T-helper 2 cell treated with Interferon-gamma antibody and Interleukin-4, amounts not matched to agents 5 μg/mL and 100 μg/mL, for 36 hours (primary cell): ENCODE results near the gene EDNRB.
A peak's percentile ranks its signal among the peaks of the same experiment; 100 is the strongest.

Experiments
- DNase-seq: peaks from one replicate; pipeline ENCODE4 v3.0.0; 2021; ENCODE audit warnings: low spot score
- H3K27ac Mint-ChIP-seq: one replicate; pipeline ENCODE4 v1.8.0; 2021; ENCODE audit warnings: mild to moderate bottlenecking, mixed read lengths
- H3K27me3 Mint-ChIP-seq: one replicate; pipeline ENCODE4 v1.8.0; 2021; ENCODE audit warnings: low read depth, mixed read lengths
- H3K36me3 Mint-ChIP-seq: one replicate; pipeline ENCODE4 v1.8.0; 2021; ENCODE audit warnings: low read depth, mixed read lengths
- H3K4me1 Mint-ChIP-seq: one replicate; pipeline ENCODE4 v1.8.0; 2021; ENCODE audit warnings: low read depth, mixed read lengths
- H3K4me3 Mint-ChIP-seq: one replicate; pipeline ENCODE4 v1.8.0; 2022; ENCODE audit warnings: mild to moderate bottlenecking, moderate library complexity, mixed read lengths
- H3K9me3 Mint-ChIP-seq: one replicate; pipeline ENCODE4 v1.8.0; 2021; ENCODE audit warnings: mixed read lengths

EDNRB gene

DNA sequence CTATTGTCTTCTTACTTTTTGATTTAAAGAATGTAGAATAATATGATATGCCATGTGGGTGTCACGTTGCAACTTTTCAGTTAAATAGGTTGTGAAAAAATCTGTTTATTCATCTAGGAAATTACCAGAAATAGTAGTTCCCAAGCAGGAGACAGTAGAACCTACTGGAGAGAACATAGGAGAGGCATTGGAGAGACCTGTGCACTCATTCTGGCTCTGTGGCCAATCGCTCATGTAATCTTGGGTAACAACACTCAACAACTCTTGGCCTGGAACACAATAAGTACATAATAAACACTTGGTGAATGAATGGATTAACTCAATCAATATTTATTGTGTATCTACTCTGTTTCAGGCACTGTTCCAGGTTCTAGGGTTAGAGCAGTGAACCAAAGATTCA is 35.3 kb downstream of the EDNRB start:
- no peaks in the 10 kb centered on the region for H3K4me1 Mint-ChIP-seq
- H3K9me3 Mint-ChIP-seq: no peaks in the 10 kb centered on the region
- no peak overlapping the region for H3K27ac Mint-ChIP-seq
- H3K4me3 Mint-ChIP-seq: no peak overlapping the region
- H3K36me3 Mint-ChIP-seq: no peaks in the 10 kb centered on the region
- DNase-seq: no peak
- peaks cover 6% of the 10 kb centered on the region for H3K27me3 Mint-ChIP-seq

DNA sequence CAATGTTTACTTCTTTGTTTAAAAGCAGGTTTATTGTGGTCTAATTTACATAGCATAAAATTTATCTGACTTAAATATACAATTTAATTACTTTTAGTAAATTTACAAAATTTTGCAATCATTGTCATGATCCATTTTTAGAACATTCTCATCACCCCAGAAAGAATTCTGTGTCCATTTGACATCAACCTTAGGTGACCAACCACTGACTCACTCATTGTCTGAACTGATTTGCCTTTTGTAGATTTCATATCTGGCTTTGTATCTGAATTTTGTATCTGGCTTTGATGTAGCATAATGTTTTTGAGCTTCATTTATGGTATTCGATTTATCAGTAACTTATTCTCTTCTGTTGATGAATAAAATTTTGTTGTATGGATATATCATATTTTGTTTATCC is 40.4 kb downstream of the EDNRB start:
- DNase-seq: no peak
- no peaks in the 10 kb centered on the region for H3K36me3 Mint-ChIP-seq
- no peaks in the 10 kb centered on the region for H3K4me1 Mint-ChIP-seq
- peaks cover 2% of the 10 kb centered on the region for H3K27me3 Mint-ChIP-seq
- no peaks in the 10 kb centered on the region for H3K9me3 Mint-ChIP-seq
- no peak overlapping the region for H3K4me3 Mint-ChIP-seq
- no peak overlapping the region for H3K27ac Mint-ChIP-seq

DNA sequence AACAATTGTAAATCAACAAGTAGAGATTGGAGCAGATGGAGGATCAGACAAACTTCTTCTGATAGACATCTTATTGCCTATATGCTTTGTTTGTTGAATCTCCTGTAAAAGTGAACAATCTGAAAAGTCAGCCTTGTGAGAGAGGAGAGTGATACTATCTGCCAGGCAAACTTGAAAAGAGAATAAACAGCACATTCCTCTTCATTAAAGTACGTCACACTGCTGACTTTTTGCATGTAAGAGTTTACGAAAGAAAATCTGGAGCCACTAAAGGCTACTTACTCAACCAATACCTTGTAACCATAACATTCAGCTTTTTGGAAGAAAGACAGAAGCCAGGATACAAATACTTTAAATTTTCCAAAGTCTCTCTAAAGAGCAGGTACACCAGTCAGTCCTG is 42.5 kb downstream of the EDNRB start:
- Mint-ChIP-seq H3K9me3 (no peaks in the 10 kb centered on the region), H3K4me3 (no peak overlapping the region), H3K27ac (no peak overlapping the region), H3K36me3 (no peaks in the 10 kb centered on the region), H3K27me3 (peaks cover 5% of the 10 kb centered on the region), H3K4me1 (no peaks in the 10 kb centered on the region)
- no peak for DNase-seq

DNA sequence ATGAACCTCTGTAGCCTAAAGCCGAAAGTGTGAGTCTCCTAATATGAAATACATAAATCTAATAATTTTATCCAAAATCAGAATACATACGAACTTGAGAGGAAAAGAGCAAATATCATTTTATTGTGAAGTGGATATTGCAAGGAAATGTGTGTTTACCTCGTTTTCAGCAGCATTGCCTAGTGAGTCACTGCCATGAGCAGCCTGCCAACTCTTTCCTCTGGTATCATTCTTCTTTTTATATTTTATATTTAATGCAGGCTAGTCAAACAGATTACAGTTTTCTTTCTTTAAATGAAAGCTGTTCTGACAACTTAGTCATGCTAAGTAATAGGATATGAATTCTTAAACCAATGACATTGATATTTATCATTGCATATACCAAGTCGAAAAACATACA is 44.2 kb downstream of the EDNRB start:
- H3K4me3 Mint-ChIP-seq: no peak overlapping the region
- no peaks in the 10 kb centered on the region for H3K4me1 Mint-ChIP-seq
- H3K27ac Mint-ChIP-seq: no peak overlapping the region
- H3K36me3 Mint-ChIP-seq: no peaks in the 10 kb centered on the region
- peaks cover 3% of the 10 kb centered on the region for H3K9me3 Mint-ChIP-seq
- no peak for DNase-seq
- H3K27me3 Mint-ChIP-seq: peaks cover 5% of the 10 kb centered on the region

DNA sequence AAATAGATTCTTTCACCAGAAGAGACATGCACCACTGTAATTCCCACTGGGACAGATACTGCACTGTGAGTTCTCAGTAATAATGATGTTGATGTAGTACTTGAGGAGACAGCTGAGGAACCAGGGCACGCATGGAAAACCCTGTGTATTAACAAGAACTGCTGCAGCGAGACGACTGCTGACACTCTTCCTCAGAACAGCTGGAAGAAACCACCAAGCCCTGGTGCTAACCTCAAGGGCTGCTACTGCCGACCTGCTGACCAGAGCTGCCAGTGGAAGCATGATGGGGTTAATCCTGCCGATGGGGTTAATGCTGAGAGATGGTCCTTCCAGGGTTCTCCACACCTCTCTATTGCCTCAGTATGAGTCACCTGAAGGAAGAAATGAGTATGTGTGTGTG is 45.6 kb downstream of the EDNRB start:
- H3K27ac Mint-ChIP-seq: no peak overlapping the region
- peaks cover 5% of the 10 kb centered on the region for H3K36me3 Mint-ChIP-seq
- no peak overlapping the region for H3K4me3 Mint-ChIP-seq
- peaks cover 11% of the 10 kb centered on the region for H3K9me3 Mint-ChIP-seq
- H3K4me1 Mint-ChIP-seq: peaks cover 6% of the 10 kb centered on the region
- DNase-seq: no peak
- H3K27me3 Mint-ChIP-seq: peaks cover 5% of the 10 kb centered on the region

DNA sequence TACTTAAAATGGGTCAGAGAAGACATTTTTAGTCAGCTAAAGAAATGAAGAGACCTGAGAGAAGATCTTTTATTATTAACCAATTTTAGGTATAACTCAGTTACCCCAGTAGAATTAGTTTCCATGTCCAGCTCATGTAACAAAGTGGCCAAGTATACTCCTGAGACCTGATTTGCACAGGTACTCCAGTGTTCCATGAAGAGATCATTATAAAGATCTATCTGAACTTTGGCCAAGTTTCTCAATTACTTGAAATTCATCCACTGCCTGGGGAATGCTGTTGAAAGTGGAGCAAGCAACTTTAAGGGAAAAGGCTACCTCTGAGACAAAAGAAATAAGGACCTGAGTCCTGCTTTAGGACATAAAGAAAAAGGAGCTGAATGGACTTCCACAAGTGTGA is 47.0 kb downstream of the EDNRB start:
- Mint-ChIP-seq H3K4me1 (peaks cover 6% of the 10 kb centered on the region), H3K27me3 (peaks cover 5% of the 10 kb centered on the region), H3K4me3 (no peak overlapping the region), H3K27ac (no peak overlapping the region), H3K9me3 (peaks cover 24% of the 10 kb centered on the region), H3K36me3 (peaks cover 5% of the 10 kb centered on the region)
- DNase-seq: no peak

DNA sequence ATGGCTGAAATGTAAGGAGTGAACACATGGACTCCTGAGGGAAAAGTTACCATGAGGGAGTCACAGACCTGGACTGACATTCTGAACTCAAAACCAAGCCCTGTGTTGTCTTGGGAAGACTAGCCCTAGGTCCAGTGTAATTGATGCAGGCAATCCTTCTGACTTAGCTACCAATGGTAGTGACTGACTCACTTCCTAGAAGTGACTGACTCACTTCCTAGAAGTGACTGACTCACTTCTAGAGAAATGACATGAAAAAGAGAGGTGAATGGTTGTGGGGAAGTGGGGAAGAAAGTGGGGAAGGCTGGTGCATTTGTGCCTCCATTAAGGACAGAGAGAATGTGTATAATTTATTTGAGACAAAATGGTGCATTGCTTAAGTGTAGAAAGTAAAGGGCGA is 49.9 kb downstream of the EDNRB start:
- Mint-ChIP-seq H3K4me1 (peaks cover 6% of the 10 kb centered on the region), H3K4me3 (peak overlapping the region; percentile 4), H3K27ac (peak overlapping the region; percentile 23), H3K27me3 (peaks cover 5% of the 10 kb centered on the region), H3K36me3 (peaks cover 5% of the 10 kb centered on the region), H3K9me3 (peaks cover 24% of the 10 kb centered on the region)
- no peak for DNase-seq

DNA sequence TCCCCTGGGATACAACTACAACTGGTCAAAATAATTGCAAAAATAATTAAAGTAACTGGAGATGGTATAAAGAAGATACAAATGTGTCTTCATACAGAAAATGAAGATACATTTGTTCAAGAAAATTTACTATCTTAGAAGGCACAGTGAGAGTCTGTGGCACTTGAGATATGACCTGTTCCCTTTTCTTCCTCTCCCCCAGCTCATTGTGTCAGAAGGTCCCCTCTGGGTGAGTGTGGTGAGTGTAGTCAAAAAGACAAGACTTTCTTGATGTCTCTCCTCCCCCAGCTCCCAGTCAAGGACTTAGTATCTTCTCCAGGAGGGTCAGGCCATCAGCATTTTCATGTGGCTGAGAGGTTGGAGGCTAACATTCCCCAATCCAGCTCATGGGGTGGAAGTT is 51.7 kb downstream of the EDNRB start:
- H3K4me1 Mint-ChIP-seq: peaks cover 6% of the 10 kb centered on the region
- H3K4me3 Mint-ChIP-seq: no peak overlapping the region
- no peak overlapping the region for H3K27ac Mint-ChIP-seq
- H3K36me3 Mint-ChIP-seq: peaks cover 5% of the 10 kb centered on the region
- DNase-seq: no peak
- no peaks in the 10 kb centered on the region for H3K27me3 Mint-ChIP-seq
- H3K9me3 Mint-ChIP-seq: peaks cover 24% of the 10 kb centered on the region

DNA sequence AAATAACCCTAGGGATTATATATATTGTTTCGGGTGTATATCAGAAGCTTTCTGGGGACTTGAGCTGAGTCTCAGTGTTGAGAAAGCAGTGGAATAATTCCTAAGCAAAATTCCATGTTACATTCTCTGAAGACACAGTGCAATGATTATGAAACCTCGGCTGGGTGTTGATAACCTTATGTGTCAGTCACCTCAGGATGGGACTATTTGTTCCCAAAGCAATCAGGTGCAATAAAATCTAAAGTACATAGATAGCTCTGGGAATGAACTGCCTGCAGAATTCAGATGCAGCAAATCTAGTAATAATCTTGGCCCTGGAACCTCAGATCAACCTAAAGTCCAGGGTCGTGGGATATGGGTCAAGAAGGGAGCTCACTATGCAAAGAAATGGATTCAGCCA is 53.0 kb downstream of the EDNRB start:
- no peak for DNase-seq
- peaks cover 6% of the 10 kb centered on the region for H3K4me1 Mint-ChIP-seq
- H3K4me3 Mint-ChIP-seq: no peak overlapping the region
- peaks cover 5% of the 10 kb centered on the region for H3K36me3 Mint-ChIP-seq
- H3K27ac Mint-ChIP-seq: no peak overlapping the region
- peaks cover 24% of the 10 kb centered on the region for H3K9me3 Mint-ChIP-seq
- peaks cover 5% of the 10 kb centered on the region for H3K27me3 Mint-ChIP-seq

DNA sequence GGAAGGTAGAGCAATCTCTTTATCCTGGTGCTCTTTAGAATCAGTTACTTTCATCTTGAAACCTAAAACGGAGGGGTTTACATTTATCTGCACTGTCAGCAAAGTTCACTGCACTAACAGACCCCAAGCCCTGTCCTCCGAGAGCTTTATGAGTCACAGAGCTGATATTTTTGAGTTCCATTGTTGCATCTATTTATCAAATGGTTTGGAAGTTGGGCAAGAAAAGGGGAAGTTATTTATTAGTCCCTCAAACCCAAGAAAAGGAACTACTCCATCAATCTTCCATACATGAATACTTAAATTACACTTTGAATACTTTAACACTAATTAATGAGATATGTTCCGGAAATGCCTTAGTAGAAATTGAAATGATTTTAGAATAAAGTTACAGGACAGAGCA is 55.5 kb downstream of the EDNRB start:
- H3K4me3 Mint-ChIP-seq: no peak overlapping the region
- H3K9me3 Mint-ChIP-seq: peaks cover 15% of the 10 kb centered on the region
- H3K27me3 Mint-ChIP-seq: peaks cover 5% of the 10 kb centered on the region
- H3K4me1 Mint-ChIP-seq: peaks cover under 1% of the 10 kb centered on the region
- DNase-seq: no peak
- H3K27ac Mint-ChIP-seq: no peak overlapping the region
- peaks cover under 1% of the 10 kb centered on the region for H3K36me3 Mint-ChIP-seq

DNA sequence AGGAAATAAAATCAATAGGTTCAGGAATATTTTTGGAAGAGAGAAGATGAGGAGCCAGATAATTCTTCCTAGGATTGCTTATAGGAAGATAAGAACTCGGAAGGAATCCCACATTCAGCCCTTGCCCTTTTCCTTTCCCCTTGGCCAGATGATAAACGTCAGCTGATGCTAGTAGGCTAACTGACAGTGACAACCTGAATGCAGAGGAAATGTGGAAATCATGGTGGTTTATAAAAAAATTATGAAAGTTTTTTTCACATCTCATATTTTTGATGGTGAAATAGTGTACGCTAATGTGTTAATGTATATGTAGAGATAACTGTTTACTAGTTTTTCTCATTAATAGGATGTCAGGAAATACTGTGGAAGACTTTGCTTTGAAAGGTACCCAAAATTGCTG is 56.9 kb downstream of the EDNRB start:
- Mint-ChIP-seq H3K4me1 (no peaks in the 10 kb centered on the region), H3K27me3 (peaks cover 5% of the 10 kb centered on the region), H3K27ac (no peak overlapping the region), H3K9me3 (peaks cover under 1% of the 10 kb centered on the region), H3K4me3 (no peak overlapping the region), H3K36me3 (no peaks in the 10 kb centered on the region)
- no peak for DNase-seq

DNA sequence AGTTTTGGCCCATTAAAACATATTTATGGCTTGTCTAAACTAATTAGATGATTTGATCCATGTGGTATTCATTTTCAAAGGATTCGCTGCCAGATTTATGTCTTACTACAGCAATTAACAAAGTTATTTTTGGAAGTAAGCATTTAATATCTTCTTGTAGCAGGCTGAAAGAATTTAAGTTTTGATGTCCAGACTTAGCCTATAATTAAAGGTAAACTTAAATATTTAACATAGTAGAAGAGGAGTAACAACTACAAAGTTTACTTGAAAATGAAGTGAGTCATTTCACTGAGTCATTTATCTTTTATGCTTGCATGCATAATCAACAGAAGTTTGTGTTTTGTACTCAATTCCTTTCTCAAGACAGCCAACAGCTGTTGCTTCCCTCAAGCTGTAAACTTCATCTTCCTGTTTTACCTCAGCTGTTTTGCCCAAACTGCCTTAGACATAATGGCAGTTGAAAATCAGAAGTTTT is 58.1 kb downstream of the EDNRB start:
- Mint-ChIP-seq H3K4me3 (no peak overlapping the region), H3K4me1 (no peaks in the 10 kb centered on the region), H3K27me3 (peaks cover 5% of the 10 kb centered on the region), H3K27ac (no peak overlapping the region), H3K9me3 (no peaks in the 10 kb centered on the region), H3K36me3 (no peaks in the 10 kb centered on the region)
- DNase-seq: no peak

DNA sequence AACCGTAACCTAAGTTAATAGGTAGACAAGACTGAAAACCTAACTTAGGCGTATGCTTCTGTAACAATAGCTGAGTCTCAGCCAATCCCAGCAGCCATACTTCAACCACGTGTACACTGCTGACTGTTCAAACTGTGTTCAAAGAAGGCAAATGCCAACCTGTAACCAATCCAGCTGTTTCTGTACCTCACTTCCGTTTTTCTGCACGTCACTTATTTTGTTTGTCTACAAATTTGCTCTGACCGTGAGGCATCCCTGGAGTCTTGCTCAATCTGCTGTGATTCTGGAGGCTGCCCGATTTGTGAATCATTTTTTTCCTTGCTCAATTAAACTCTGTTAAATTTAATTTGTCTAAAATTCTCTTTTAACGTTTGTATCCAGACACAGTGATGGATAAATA is 59.2 kb downstream of the EDNRB start:
- no peak overlapping the region for H3K27ac Mint-ChIP-seq
- peaks cover 5% of the 10 kb centered on the region for H3K27me3 Mint-ChIP-seq
- DNase-seq: no peak

DNA sequence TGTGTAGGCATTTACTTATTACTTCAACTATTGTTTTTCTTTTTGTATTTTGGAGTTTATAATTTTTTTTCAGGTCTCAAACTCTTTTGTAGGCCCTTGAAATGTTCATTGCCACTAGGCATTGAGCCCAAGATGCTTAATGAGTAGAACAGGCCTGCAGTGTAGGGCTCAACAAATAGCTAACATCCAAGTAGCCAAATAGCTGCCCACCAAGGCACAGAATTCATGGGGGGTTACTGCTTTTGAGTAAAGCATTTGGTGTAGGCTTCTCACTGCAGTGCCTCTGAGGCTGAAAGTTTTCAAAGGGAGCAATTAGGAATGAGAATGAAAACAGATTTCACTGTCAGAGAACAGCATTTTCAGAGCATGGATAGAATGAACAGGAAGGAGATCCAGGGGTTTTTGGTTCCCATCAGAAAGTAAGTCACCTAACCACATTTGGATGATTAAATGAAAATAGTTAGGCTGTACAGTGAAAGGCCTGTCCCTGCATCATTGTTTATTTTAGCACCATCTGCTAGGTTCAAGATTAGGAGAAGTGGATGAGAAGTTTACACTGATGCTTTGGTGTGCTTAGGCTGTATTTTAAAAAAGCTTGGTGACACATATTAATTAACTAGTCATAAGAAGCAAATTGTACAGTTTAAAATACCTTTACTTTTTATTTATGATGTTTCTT is 61.0 kb downstream of the EDNRB start:
- DNase-seq: no peak
- Mint-ChIP-seq H3K36me3 (no peaks in the 10 kb centered on the region), H3K4me1 (no peaks in the 10 kb centered on the region), H3K4me3 (no peak overlapping the region), H3K27ac (no peak overlapping the region), H3K9me3 (no peaks in the 10 kb centered on the region), H3K27me3 (peaks cover 5% of the 10 kb centered on the region)

More for the DNA sequence above, 59.2 kb downstream of the EDNRB start:
- no peaks in the 10 kb centered on the region for H3K9me3 Mint-ChIP-seq
- H3K4me1 Mint-ChIP-seq: no peaks in the 10 kb centered on the region
- no peaks in the 10 kb centered on the region for H3K36me3 Mint-ChIP-seq
- no peak overlapping the region for H3K4me3 Mint-ChIP-seq

DNA sequence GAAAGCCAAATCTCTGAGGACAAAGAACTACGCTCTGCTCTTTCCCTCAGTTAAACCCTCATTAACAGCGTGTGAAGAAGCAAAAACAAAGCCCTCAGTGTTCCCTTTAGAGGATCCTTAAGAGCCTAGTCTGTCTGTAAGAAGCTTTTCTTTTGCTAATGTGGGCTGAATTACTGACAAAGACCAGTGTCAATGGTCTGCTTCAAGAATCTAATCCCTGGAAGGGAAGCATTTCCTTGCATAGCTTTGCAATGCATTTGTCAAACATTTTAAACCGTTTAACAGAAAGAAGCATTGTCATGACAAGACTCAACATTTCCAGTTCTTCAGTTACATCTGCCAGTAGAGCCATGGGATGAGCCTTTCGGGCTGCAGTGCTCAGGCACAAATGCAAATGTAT is 64.9 kb downstream of the EDNRB start:
- no peaks in the 10 kb centered on the region for H3K36me3 Mint-ChIP-seq
- DNase-seq: no peak
- H3K27ac Mint-ChIP-seq: no peak overlapping the region
- no peaks in the 10 kb centered on the region for H3K4me1 Mint-ChIP-seq
- no peaks in the 10 kb centered on the region for H3K9me3 Mint-ChIP-seq
- no peak overlapping the region for H3K4me3 Mint-ChIP-seq
- H3K27me3 Mint-ChIP-seq: no peaks in the 10 kb centered on the region
